Fibroblast of skin of left quadriceps (primary cell): ENCODE measurements around the gene OLFM1.

Experiments
- DNase-seq, 2 experiments: peaks; one replicate each; pipeline ENCODE4 v3.0.0-alpha.2; 2013; ENCODE audit warnings: low read depth in 2 of 2

Gene OLFM1

GRCh38 chr9:135076143-135076875, 11.2 kb upstream of the OLFM1 start:
- DNase-seq: no peak

DNA sequence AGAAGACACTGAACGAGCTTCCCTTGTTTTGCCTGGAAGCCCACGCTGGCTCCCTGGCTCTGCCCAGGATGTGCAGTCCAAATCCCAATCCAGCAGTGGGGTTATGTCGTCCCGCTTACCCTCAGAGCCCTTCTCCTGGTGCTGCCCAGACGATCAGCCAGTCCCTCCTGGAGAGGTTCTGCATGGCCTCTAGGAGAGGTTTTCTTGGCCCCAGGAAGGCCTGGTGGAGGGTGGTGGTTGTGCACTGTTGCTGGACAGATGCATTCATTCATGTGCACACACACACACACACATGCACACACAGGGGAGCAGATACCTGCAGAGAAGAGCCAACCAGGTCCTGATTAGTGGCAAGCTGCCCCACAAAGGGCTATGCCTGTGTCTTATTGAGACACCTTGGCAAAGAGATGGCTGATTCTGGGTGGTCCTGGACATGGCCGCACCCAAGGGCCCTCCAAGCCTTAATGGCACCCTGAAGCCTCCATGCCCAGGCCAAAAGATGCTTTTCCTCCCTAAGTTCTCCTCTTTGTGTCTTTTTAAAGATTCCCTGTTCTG, 10.5 kb upstream of the OLFM1 start:
- DNase-seq: no peak

DNA sequence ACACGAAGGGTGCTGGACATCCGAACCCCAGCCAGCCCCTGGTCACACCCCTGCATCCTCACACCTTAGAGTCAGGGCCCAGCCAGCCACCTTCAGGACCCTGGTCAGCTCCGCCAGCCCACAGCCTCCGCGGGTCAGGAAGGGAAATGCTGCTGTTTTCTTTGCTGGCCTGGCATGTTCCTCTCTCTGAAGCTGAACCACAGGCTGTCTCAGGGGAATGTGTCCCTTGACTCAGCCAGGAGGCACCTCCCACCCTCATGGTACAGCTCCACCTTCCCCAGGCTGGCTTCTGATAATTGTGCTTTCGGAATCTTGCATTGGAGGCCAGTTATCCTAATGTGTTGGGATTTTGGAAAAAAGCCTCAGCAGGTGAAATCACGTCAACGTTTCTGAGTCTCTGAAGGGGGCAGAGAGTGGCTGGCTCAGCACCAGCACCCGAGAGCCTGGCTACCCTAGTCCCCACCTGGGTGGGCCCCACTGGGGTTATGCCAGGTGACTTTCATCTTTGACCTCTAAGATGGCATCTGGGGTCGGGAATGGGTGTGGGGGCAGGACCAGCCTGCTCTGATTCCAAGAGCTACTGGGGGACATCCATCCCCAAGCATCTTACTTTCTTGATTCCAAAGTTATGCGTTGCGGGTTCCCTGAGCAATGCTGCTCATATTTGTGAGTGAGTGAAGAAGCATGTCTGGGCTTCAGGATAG, 9.8 kb upstream of the OLFM1 start:
- DNase-seq: no peak

- DNase-seq: no peak
These were observed 9.1 kb upstream of the OLFM1 start for GRCh38 chr9:135078361-135078821.

DNA sequence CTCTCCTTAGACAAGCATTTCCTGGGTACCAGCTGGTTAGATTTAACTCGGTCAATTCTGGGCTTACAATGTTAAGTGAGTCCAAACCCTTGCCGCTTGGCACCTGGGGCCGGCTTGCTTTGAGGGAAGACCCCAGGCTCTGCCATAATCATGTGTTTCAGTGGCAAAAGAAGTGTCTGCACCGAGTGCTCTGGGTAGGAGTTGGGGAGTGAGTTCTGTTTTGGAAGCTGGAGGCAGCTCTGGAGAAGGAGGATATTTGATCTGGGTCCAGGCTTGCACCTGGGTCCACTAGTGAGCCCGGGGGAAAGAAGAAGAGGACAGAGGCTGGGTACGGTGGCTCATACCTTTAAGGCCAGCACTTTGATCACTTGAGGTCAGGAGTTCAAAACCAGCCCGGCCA, 8.4 kb upstream of the OLFM1 start:
- no peak for DNase-seq

DNA sequence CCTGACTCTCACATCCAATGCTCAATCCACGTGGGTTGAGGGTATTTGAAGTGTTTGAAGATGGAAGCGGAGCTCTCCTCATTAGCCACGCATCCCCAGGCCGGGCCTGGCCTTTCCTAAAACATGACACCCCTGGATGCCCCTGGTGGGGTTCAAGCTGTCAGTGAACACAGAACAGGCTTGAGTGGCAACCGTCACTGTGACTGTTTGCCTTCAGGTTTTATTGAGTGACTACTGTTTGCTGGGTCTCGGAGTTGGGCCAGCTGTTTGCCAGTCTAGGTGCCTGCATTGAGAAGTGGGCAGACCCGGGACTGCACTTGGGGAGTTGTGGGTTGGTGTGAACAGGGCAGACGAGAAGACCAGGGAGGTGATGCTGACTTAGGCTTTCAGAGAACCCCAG, 7.8 kb upstream of the OLFM1 start:
- DNase-seq: no peak

DNA sequence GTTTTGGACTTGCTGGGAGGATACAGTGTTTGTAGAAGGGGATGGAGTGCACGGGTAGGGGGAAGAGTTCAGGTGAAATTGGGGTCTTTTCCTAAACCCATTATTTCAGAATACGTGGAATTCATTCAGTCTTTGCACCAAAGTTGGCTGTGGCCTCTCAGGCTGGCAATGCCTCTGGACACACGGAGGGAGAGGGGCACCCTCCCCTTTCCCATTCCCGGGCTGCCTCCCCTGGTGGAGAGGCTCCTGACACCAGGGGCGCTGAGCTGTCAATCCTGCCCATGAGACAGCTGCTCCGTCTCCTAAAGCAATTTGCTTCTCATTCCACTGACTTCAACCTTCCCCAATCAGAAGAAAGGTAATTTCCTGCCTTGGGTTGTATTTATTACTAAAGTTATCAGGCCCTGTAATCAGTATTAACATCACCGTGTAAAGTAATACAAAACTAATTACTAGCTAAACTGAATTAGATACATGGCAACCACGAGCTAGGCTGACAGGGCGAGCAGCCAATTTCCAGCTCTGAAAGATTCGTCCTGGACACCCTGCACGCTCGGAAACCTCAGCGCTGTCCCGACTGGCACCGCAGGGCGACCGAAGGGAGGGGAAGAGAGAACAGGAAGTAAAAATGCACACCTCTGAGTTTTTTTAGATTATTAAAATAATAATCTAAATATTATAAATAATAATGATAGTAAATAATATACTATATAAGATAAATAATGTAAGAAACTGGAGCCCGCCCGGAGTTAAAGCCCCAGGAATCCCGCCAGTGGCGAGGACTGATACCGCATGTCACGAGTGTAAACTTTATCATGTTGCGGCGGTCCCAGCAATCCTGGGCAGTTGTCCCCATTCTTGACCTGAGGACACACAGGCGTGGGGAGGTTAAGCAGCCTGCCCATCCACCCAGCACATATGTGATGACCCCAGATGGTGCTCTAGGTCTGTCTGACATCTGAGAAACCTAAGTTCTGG, 6.9 kb upstream of the OLFM1 start:
- DNase-seq: no peak

DNA sequence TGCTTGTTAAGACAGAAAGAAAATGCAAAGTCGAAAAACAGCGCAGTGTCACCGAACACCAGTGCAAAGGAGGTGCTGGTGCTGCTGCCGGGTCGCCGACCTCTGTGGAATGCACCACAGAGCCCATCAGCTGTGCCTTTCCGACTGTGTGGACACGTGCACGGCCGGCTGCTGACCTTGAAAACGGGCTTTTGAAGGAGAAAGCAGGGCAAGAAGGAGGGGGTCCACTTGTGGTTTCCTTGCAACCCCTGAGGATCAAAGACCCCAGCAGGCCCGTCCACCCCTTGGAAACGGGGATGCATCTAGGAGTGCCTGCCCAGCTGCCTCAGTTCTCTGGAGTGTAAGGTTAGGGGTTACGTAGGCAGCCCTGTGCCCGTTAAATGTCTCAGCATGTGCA, 6.2 kb upstream of the OLFM1 start:
- no peak for DNase-seq

GRCh38 chr9:135081731-135082130, 5.7 kb upstream of the OLFM1 start:
- DNase-seq: no peak

DNA sequence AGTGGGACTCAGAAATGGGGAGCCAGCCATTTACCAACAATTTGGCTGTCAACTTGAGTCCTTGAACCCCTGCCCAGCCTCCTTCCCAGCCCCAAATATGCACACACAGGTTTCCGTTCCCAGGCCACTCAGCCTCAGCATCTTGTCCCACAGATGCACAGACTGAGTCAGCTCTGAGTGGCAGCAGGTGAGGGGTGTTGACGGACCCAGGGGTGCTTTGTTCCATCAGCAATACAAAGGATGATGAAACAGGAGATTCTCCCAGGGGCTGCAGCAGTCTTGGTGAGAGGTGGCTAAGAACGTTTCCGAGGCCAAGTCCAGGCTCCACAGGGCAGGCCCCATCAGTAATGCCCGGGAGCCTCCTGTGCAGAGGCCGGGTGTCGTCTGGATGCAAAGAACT, 4.9 kb upstream of the OLFM1 start:
- DNase-seq: no peak

GRCh38 chr9:135083241-135083810, 4.1 kb upstream of the OLFM1 start:
- DNase-seq: no peak

- DNase-seq: no peak
These were observed 3.6 kb upstream of the OLFM1 start for GRCh38 chr9:135083831-135084230.

DNA sequence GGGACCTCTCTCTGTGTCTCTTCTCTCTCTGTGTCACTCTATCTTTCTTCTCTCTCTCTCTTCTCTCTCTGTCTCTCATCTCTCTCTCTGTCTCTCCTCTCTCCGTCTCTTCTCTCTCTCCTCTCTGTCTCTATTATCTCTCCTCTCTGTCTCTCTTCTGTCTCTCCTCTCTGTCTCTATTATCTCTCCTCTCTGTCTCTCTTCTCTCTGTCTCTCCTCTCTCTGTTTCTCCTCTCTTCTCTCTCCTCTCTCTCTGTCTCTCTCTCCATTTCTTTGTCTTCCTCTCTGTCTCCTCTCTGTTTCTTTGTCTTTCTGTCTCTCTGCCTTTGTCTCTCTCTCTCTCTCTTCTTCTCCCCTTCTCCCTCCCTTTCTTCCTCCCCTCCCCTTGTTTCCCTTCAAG, 3.2 kb upstream of the OLFM1 start:
- DNase-seq: no peak

- no peak for DNase-seq
These were observed 2.3 kb upstream of the OLFM1 start for GRCh38 chr9:135084881-135085760.

DNA sequence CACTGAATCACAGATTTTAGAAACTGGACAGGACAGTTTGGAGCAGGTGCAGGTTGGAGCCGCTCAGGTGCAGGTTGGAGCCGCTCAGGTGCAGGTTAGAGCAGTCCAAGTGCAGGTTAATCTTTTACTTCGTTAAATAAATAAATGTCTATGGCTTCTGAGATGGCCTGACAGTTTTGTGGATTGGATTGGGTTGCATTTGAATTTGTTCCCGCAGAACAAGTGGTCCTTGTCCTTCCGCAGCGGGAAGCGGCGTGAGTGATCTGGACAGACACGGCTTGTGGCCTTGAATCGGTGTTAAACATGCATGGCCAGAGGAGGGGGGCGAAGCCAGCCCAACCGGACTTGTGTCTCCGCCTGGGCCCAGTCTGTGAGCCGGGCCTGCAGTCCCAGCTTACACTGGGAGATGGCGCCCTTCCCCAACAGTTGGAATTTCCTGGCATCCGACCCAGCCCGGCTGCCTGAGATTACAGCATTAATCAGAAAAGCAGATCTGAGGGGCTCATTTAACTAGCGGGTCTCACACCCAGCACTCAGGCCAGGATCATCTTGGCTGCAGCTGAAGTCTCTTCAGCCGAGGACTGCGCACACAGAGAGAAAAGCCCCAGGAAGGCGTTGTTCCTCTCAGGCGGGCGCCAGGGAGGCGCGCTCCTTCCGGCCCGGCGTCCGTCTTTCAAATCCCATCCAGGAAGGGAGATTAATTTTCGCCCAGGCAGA, 1.5 kb upstream of the OLFM1 start:
- peak; percentile 6 to 16 for DNase-seq

GRCh38 chr9:135086597-135087488, 625 bp upstream of the OLFM1 start:
- no peak for DNase-seq

GRCh38 chr9:135087899-135088347, 455 bp downstream of the OLFM1 start:
- no peak for DNase-seq

DNA sequence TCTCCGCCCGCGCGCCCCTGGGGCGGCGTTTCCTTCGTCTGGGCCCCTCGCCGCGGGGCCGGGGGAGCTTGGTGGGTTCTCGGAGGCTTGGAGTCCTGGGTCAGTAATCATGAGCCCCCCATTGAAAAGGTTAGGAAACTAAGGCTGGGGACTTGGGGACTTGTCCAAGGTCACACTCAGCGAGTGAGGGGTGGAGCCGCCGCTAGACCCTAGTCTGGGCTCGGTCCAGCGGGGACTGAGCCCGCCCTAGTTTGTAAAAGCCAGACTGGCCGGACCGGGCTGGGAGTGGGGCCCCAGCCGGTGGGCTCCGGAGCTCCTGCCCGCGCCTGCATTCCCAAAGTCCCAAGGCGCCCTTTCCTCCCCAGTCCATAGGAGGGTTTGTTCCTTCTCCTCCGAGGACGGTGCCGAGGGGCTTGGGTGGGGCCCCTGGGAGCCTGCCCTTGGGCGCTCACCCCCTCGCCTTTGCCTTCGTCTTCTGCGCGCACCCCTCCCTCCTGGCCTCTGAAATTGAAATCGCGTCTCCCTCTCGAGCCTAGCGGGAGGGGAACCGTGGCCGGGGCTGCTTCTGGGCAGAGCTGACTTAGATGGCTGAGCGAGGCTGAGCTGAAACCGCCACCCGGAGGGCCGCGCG, 995 bp downstream of the OLFM1 start:
- DNase-seq: no peak
